Calu3 (cell line): ENCODE measurements around the gene EPS15. TPM values are rescaled to one million over a fixed set of nuclear protein-coding genes. Genes with fewer than 3 reads are reported as not detected.

ENCODE experiments used
- BruUV-seq: library from RNA; stranded (reverse); fragments of 400-500 nt; replicated peaks from 2 replicates; lab custom pipeline; 2021; lab: Mats Ljungman, UMichigan
- CTCF ChIA-PET: fragments of 300-600 bp; sonication (Branson Sonifier 250); formaldehyde crosslinking; loops from one replicate; lab custom pipeline; 2022; ENCODE audit warnings: antibody characterized with exemption; lab: Charles Lee
- DNase-seq: peaks from one replicate; pipeline ENCODE4 v3.0.0; 2022
- H3K27ac Mint-ChIP-seq: one replicate; pipeline ENCODE4 v1.8.0; 2022; ENCODE audit warnings: mixed read lengths; ENCODE audit not compliant: unreplicated experiment
- H3K27me3 Mint-ChIP-seq: one replicate; pipeline ENCODE4 v1.8.0; 2022; ENCODE audit warnings: mixed read lengths; ENCODE audit not compliant: unreplicated experiment
- H3K36me3 Mint-ChIP-seq: one replicate; pipeline ENCODE4 v1.8.0; 2022; ENCODE audit warnings: mild to moderate bottlenecking, moderate library complexity, mixed read lengths; ENCODE audit not compliant: insufficient read depth, unreplicated experiment
- H3K4me1 Mint-ChIP-seq: one replicate; pipeline ENCODE4 v1.8.0; 2022; ENCODE audit warnings: mild to moderate bottlenecking, low read depth, mixed read lengths; ENCODE audit not compliant: unreplicated experiment
- H3K4me3 Mint-ChIP-seq: one replicate; pipeline ENCODE4 v1.8.0; 2022; ENCODE audit warnings: mild to moderate bottlenecking, low read depth, moderate library complexity, mixed read lengths; ENCODE audit not compliant: unreplicated experiment
- H3K9me3 Mint-ChIP-seq: one replicate; pipeline ENCODE4 v1.8.0; 2022; ENCODE audit warnings: low read depth, mixed read lengths; ENCODE audit not compliant: unreplicated experiment
- CTCF ChIP-seq: fragments of 200-600 bp; IDR thresholded peaks from one replicate; pipeline ENCODE4 v1.8.0; 2022; ENCODE audit warnings: antibody characterized with exemption; ENCODE audit not compliant: unreplicated experiment
- intact Hi-C: fragments of 100-400 bp; cut with micrococcal nuclease; formaldehyde crosslinking; loops from one replicate; pipeline ENCODE4 v1.10.0; 2022; ENCODE audit not compliant: unreplicated experiment
- total RNA-seq: library from RNA; stranded (reverse); gene quantifications from 2 replicates; pipeline ENCODE4 v1.2.3, GENCODE V29; 2022

EPS15 gene
- total RNA-seq, 1 experiment from 2014 or later, result 51.2 TPM

DNA sequence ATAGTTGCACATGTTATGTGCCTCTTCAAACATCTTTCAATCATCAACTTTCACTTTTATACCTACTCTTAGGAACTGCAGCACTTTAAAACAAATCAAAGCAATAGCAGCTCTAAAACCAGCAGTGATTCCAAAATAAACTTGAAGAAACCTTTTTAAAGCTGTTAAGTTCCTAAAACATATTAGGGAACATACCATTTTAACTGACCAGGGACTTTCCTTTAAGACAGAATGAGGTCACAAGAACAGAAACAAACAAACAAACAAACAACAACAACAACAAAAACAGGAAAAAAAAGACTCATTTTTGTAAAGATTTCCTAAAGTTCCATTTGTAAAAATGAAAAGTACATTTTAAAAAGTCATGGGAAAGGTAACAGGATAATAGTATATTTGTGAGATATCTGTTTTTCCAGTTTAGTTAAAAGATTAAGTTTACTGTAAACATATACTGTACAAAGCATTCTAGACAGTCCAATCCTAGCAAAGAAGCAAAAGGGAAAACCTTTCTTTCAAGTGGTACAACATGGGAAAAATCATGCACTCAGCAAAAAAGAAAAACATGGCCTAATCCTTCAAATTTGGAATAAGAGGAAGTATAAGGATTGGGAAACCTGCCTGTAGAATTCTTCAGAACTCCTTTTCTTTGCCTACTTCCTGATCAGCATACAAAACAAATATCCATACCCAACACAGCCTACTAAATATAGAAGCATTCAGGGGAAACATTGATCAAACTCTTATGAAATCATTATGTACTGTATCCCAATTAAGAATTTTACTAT is 45.5 kb downstream of the EPS15 start:
- no peaks in the 10 kb centered on the region for H3K36me3 Mint-ChIP-seq
- TF ChIP-seq CTCF, result no peak
- no peak overlapping the region for H3K27ac Mint-ChIP-seq
- H3K4me3 Mint-ChIP-seq, result no peak overlapping the region
- no peaks in the 10 kb centered on the region for H3K4me1 Mint-ChIP-seq
- CTCF ChIA-PET, result no interaction called here
- BruUV-seq, result no TSS peak
- DNase-seq, result no peak
- peaks cover 4% of the 10 kb centered on the region for H3K9me3 Mint-ChIP-seq
- intact Hi-C loops, result no loop called here
- no peaks in the 10 kb centered on the region for H3K27me3 Mint-ChIP-seq

GRCh38 chr1:51472359-51472758 is 46.7 kb downstream of the EPS15 start:
- DNase-seq, result no peak
- Mint-ChIP-seq H3K9me3 (peaks cover 2% of the 10 kb centered on the region), H3K4me3 (no peak overlapping the region), H3K27me3 (no peaks in the 10 kb centered on the region), H3K27ac (no peak overlapping the region), H3K4me1 (no peaks in the 10 kb centered on the region), H3K36me3 (no peaks in the 10 kb centered on the region)
- CTCF ChIA-PET, result no interaction called here
- no TSS peak for BruUV-seq
- intact Hi-C loops, result no loop called here
- TF ChIP-seq CTCF, result no peak

DNA sequence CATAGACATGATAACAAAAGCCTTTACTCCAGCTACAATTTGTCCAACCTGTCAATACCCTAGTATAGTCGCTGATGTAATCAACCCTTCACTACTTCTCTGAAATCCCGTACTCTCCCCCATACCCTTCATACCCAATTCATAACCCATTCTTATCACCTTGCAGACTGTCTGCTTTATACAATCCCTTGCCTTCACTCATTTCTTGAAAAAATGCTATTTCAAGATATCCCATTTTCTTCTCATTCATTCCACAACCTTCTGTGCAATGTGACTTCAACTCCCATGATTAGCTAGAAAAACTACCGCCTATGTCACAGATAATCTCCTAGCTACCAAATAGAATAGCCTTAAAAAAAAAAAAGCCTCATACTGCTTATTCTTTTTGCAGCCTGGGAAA is 49.5 kb downstream of the EPS15 start:
- Mint-ChIP-seq H3K27ac (no peak overlapping the region), H3K9me3 (no peaks in the 10 kb centered on the region), H3K36me3 (no peaks in the 10 kb centered on the region), H3K27me3 (no peaks in the 10 kb centered on the region), H3K4me1 (no peaks in the 10 kb centered on the region), H3K4me3 (no peak overlapping the region)
- intact Hi-C loops, result no loop called here
- CTCF ChIA-PET, result no interaction called here
- DNase-seq, result no peak
- TF ChIP-seq CTCF, result no peak
- BruUV-seq, result no TSS peak

- no peak overlapping the region for H3K4me3 Mint-ChIP-seq
- no peaks in the 10 kb centered on the region for H3K4me1 Mint-ChIP-seq
- no peak overlapping the region for H3K27ac Mint-ChIP-seq
- H3K27me3 Mint-ChIP-seq, result no peaks in the 10 kb centered on the region
- H3K36me3 Mint-ChIP-seq, result peaks cover 12% of the 10 kb centered on the region
- no TSS peak for BruUV-seq
- TF ChIP-seq CTCF, result no peak
- no peaks in the 10 kb centered on the region for H3K9me3 Mint-ChIP-seq
- no peak for DNase-seq
- CTCF ChIA-PET, result interaction anchor here (0.7 kb wide), 1 partner anchor 43 kb away, joined by 3 read pairs; no protein-coding TSS in a partner anchor
- intact Hi-C loops, result no loop called here
These were observed 54.2 kb downstream of the EPS15 start for GRCh38 chr1:51464828-51465227.
